GM18907 (cell line): ENCODE results near the gene DMP1.

Experiments
- ATAC-seq: cut with Tn5 transposase; IDR thresholded peaks from one replicate; pipeline ENCODE4 v1.9.1; 2021; ENCODE audit warnings: mild to moderate bottlenecking, moderate library complexity; ENCODE audit not compliant: unreplicated experiment

Gene DMP1

GRCh38 chr4:87649980-87650379, at the start of gene DMP1:
TSS of gene DMP1 (plus strand) at chr4:87650280. CDS start at chr4:87656493, 6,213 bp downstream.
- ATAC-seq: no peak

- no peak for ATAC-seq
Measured at GRCh38 chr4:87601361-87601760, 48.7 kb upstream of the DMP1 start.

GRCh38 chr4:87608229-87608628, 41.9 kb upstream of the DMP1 start, which contains the start of gene DSPP:
TSS of gene DSPP (plus strand) at chr4:87608529. CDS start at chr4:87610909, 2,380 bp downstream.
- ATAC-seq: no peak

- ATAC-seq: no peak
Measured at GRCh38 chr4:87614292-87614890, 35.7 kb upstream of the DMP1 start.

DNA sequence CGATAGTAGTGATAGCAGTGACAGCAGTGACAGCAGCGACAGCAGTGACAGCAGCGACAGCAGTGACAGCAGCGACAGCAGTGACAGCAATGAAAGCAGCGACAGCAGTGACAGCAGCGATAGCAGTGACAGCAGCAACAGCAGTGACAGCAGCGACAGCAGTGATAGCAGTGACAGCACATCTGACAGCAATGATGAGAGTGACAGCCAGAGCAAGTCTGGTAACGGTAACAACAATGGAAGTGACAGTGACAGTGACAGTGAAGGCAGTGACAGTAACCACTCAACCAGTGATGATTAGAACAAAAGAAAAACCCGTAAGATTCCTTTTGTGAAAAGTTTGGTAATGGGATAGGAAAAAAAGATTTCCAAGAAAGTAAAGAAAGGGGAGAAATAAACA, 33.8 kb upstream of the DMP1 start:
- ATAC-seq: no peak

DNA sequence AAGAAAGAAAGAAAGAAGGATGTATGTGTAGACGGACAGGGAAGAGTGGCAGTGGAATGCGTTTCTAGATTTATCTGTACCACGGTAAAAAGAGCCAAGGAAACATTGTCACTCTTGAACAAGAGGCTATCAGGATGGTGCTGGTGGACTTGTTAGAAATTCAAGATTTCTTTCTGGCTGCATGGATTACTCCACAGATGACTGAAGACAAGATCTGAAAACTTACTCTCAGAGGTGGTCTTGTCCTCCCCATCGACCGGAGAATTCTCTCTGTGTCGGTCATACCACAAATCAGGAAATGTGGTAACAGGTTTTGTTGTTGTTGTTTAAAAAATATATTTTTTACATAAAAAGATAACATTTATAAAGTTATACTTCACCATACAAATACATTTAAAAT, 30.0 kb upstream of the DMP1 start:
- ATAC-seq: no peak

- ATAC-seq: no peak
Measured at GRCh38 chr4:87620491-87620890, 29.6 kb upstream of the DMP1 start.

DNA sequence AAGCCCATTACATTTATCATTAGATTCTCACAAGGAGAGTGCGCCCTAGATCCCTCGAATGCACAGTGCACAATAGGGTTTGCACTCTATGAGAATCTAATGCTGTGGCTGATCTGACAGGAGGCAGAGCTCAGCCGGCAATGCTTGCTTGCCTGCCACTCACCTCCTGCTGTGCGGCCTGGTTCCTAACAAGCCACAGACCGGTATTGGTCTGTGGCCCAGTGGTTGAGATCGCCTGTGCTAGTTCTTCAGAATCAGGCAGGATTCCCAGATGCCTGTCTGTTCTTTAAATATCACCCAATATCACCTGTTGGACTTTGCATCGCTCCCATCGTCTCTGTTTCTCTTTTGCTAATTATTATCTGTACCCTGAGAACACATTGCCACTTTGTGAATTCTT, 27.8 kb upstream of the DMP1 start:
- ATAC-seq: no peak

- ATAC-seq: peak; percentile 49
Measured at GRCh38 chr4:87624698-87625097, 25.4 kb upstream of the DMP1 start.

DNA sequence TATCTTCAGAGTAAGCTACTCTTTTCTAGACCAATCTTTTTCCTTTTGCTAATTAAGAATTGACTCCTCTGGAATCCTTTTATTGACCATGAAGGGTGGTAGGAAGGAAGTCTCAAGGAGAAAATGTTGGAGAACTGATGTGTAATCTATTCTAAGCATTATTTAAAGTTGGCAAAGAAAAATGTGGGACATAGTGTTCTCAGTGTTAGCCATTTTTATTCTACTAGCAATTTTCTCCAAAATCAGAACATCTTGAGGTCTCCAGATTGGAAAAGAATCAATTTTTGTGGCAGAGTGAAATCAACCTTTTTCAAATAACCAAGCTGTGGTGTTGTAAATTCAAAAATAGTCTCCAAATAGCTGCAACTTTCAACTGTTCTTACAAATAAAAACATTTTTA, 18.4 kb upstream of the DMP1 start:
- ATAC-seq: no peak

GRCh38 chr4:87632469-87632868, 17.6 kb upstream of the DMP1 start:
- ATAC-seq: no peak

DNA sequence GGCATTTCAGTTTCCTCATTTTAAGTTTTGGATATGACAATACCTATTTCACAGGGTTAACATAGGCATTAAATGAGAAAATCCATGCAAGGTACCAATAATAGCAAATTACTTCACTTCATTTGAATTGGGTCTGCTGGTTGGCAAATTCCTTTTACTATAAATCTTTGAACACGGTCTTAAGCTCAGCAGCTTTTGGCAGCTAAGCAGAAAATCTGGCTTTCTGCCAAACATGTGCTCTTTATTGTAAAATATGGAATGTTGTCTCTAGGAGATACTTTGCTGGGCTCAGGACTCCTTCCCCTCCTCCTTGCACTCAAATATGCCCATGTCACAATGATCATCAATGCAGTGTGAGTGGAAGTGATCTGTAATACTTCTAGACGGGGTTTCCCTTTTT, 16.8 kb upstream of the DMP1 start:
- ATAC-seq: no peak

- ATAC-seq: no peak
Measured at GRCh38 chr4:87644286-87644685, 5.8 kb upstream of the DMP1 start.

- ATAC-seq: no peak
Measured at GRCh38 chr4:87650938-87651337, 858 bp downstream of the DMP1 start.

- no peak for ATAC-seq
Measured at GRCh38 chr4:87651941-87652340, 1.9 kb downstream of the DMP1 start.

- ATAC-seq: no peak
Measured at GRCh38 chr4:87654487-87655044, 4.5 kb downstream of the DMP1 start.

DNA sequence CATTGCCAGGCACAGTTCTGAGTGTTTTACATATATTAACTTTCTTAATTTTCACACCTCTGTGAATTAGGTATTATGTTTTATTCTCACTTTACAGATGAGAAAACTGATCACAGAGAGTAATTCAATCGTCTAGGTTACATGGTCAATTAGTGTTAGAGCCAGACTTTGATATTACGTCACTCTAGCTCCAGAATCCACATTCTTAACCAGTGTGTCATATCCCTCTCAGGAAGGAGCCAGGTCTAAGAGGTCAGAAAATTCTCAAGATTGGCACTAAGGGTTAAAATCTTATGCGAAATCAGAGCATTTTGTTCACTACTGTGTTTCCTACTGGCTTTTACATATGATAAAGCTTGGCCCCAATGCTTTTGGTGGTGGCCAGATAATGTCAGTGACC, 7.4 kb downstream of the DMP1 start:
- ATAC-seq: no peak

DNA sequence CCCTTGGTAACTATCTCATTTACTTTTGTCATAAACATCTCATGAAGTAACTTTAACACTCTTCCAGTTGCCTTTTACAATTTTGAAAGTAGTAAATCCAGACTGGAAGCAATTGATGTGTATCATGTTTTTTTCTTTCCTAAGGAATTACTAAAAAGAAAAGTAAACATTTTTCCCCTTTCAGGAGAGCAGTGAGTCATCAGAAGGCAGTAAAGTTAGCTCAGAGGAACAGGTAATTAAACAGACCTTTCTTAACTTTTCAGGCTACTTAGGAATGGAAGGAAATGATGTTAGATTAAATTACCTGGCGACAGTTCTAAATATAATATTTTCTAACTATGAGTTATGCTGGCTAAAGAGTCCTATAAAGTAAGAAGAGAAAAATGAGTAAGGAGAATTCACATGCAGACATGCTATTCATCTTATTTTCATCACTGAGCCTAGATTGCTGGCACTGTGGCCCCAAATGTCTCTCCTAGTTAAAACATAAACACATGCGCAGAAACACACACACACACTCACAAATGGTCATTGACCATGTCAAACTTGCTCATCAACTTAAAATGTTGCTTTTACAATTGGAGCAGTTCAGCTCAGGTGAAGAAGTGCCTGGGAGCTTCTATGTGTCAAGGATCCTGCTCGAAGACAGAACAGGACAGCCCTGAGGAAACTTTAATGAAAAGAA, 9.3 kb downstream of the DMP1 start:
- no peak for ATAC-seq

DNA sequence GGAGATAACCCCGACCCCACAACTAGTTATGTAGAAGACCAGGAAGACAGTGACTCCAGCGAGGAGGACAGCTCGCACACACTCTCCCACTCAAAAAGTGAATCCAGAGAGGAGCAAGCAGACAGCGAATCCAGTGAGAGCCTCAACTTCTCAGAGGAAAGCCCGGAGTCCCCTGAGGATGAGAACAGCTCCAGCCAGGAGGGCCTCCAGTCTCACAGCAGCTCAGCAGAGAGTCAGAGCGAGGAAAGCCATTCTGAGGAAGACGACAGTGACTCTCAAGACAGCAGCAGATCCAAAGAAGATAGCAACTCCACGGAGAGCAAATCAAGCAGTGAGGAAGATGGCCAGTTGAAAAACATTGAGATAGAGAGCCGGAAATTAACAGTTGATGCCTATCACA, 12.8 kb downstream of the DMP1 start:
- no peak for ATAC-seq

DNA sequence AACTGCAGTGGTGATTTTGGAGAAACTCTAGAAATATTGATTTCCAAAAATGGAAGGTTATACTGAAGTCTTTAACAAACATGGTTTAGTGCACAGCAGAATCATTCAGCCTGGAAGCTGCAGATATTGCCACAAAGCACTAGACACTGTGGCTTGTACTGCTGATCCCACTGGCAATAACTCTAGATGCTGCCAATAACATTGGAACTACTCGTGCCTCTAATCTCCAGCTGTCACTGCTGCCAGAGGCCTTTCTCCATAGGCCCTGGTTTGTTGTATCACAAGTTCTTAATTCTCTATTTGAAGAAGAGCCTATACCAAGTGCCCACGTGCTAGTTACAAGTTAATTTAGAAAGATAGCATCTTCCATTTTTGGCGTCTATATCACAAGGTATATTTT, 19.3 kb downstream of the DMP1 start:
- no peak for ATAC-seq

DNA sequence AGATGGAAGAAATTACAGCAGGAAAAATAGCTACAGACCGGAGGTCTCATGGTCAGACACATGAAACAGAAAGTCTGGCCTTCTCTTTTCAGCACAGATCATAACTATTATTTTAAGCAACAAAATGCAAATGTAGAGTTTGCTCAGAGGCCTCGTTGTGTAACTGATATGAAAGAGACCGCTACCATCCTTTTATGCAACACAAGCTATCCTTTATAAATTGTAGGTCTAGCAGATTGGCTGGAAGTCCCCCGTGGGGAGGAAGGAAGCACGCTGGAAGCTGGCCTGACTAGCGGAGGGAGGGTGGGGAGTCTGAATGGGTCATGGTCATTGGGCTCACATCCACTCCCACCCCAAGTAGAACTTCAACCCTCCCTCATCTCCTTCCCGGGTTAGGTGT, 27.7 kb downstream of the DMP1 start:
- peak; percentile 61 for ATAC-seq

- no peak for ATAC-seq
Measured at GRCh38 chr4:87679449-87680169, 29.5 kb downstream of the DMP1 start.
